HG03457 (cell line): ENCODE measurements around the gene SLC15A1.
"Not testable (repeated sequence)": the region's sequence is repeated elsewhere in the genome, so short reads cannot be mapped to it uniquely, and the experiment has no call there.

Experiments used
- ATAC-seq: cut with Tn5 transposase; IDR thresholded peaks from one replicate; pipeline ENCODE4 v1.9.1; 2021; ENCODE audit warnings: moderate number of reproducible peaks; ENCODE audit not compliant: unreplicated experiment

The SLC15A1 gene

DNA sequence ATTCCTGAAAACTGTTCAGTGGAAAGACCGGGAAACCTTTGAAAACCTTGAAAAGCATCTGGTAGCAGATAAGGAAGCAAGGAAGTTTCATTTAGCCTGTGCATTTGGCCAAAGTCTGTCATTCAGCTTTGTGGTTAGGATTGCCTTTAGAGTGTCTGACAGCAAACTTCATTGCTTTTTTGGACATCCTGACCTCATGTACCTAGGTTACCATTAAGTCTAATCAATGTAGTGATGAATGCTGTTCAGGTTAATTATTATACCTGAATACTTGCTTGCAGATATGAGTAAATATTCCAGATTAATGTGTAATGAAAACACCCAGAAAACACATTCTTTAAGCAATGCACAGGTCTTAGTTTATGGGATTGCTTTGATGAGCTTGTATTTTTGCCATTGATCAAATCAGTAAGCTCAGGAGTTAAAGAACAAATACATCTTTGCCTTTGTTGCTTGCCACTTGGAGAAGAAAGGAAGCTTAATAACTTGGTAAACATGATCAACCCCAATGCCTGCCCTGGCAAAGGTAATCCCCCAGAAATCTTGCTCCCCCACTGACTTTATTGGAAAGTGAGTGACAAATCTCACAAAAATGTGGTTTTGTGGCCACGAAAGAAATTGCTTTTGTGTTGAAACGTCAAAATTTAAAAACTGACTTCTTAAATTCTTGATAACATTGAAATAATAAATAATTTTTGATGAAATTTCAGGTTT is 87.4 kb downstream of the SLC15A1 start:
- no peak for ATAC-seq

DNA sequence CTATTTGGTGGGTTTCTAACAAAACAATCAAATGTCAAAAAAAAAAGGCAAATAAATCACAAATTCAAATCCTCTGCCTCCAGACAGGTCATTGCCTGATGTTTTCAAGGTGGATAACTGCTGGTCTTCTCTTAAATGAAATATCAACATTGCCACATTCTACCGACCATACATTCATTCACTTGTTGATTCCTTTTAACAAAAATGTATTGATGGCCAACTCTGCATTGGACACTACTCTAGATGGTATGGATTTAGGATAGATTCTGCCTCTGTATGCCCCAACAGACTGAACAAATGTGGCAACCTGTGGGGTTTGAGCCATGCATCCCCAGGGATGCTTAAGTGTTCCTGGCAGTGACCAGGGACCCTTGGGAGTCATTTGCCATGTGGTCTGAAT is 88.0 kb downstream of the SLC15A1 start:
- no peak for ATAC-seq

DNA sequence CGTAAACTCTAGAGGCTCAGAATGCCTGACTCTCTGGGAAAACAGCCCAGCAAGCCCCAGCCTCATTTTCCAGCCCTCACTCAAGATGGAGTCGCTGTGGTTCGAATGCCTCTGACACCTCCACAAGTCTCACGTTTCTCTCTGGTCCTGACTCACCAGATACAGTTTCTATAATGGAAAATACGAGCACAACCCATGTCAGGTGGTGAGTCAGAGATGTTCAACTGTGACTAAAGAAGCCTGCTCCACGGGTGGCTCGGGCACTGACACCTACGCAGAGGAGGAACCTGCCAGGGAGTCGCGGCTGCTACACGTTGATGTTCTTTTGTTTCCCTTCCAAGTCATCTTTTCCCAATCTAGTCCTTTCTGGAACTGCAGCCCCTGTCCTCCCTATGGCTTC is 88.4 kb downstream of the SLC15A1 start:
- no peak for ATAC-seq

DNA sequence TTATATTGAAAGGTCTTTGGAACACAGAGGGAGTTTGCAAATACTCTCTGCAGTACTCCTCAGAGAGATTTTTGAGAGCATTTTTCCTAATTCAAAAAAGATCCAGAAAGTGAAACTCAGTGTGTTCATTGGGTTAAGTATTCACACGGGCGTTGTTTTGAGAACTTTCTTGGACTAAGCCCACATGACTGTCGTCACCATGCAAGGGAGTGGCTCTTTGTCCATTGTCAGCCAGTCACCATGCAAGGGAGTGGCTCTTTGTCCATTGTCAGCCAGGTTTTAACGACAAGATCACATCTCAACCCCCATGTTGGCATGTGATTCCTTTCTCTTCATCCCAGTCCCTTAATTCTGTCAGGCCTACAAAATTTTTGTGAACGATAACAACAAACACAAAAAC is 94.3 kb downstream of the SLC15A1 start:
- no peak for ATAC-seq

DNA sequence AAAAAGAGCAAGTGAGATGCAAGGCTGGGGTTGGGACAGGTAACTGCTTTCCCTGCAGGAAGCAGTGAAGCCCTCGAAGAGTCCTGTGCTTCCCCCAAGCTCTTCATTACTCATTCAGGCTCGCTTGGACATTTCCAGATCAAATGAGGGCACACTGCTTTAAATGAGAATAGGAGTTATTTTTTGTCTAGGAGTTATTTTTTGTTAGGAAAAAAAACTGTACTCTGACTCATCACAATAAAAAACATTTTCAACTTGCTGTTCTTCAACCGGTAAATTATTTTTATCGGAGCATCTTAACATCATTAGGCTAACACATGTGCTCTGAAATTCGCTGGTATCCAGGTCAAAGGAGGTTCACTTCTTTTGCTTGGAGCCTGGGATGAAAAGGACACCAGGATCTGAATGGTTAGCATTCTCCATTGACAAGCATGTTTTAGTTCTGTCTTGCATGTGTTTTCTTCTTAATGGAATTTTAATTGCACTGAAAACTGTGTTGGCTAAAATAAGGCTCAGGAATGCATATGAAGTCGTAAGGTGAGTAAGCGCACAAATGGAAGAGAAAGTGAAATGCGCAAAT is 94.9 kb downstream of the SLC15A1 start:
- ATAC-seq = no peak

DNA sequence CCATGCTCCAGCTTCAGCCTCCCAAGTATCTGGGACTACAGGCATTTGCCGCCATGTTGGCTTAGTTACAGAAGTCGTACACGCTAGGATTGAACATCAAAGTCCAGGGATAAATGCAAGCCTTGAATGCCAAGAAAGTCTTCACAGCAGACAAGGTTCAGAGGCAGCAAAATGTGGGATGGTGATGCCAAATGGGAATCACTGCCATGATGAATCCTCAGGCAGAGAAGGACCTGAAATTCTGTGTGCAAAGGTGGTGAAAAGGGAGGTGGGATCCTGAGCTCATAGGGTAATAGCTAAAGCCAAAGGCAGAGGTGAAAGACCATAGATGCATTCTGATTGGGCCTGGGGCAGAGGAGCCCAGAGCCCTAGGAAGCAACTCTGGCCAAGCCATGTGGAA is 96.2 kb downstream of the SLC15A1 start:
- no peak for ATAC-seq

DNA sequence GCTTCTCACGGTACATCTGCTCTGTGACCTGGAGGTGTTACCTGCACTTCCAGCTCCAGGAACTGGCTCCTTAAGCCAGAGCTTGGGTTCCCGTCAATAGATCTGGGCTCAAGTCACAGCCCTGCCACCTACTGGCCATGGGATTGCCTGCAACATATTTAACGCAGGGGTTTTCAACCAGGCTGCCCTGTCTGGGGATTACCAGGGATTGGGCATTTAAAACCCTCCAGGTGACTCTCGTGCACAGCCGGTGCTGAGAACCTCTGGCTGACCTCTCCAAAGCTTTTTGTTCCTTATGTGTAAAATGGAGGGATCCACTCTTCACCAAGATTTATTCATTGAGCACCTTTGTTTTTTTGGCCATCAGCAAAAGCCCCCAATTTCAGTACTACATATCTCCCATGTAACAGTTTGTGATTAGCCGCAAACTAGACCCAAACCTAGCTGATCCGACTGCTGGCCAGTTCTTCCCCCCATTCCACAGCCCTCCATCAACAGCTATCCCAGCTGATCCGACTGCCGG is 98.9 kb downstream of the SLC15A1 start:
- ATAC-seq = peak; percentile 94

DNA sequence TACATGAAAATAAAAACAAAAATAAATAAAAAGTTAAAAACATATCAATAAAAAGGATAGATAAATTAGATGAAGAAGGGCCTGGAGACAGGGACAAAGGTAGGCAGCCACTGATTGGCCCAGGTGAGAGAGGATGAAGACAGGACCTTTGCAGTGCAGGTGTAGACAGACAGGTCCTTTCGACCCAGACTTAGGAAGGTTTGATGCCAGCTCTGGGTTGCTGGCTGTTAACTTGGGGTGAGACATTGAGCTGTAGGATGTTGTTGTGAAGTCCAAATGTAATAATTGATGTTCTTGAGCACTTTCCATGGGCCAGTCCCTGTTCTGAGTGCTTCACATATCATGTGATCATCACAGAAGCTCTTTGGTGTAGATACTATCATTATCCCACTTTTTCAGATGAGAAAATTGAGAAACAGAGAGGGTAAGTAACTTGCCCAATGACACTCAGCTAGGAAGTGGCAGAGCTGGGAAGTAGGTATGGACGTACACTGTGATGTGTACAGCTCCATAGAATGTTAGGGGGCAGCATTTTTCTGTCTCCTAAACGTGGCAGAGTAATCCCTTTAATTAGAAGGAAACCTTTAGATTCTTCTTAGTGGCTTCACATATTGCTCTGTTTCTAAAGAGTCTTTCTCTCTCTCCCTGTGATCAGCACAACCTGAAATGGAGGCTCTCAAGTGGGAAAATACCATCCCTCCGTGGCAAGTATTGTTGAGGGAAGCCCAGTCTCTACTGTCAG is 99.6 kb downstream of the SLC15A1 start:
- ATAC-seq = no peak

DNA sequence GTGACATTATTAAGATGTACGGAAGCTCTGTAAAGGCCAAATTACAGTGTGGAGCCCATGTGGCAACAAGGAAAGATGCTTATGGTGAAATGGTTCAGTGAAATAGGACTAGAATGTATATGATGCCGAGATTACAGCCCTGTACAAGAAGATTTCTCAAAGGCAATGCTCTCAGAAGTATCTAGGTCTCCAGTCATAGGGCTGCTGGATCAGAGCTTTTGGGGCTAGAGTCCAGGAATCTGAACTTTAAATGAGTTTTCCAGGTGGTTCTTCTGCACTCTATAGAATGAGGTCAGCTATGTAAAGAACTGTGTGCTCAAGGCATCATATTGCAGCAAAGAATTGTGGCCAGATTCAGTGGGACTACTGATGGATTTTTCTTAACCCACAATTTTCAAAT is 100.2 kb downstream of the SLC15A1 start:
- no peak for ATAC-seq

DNA sequence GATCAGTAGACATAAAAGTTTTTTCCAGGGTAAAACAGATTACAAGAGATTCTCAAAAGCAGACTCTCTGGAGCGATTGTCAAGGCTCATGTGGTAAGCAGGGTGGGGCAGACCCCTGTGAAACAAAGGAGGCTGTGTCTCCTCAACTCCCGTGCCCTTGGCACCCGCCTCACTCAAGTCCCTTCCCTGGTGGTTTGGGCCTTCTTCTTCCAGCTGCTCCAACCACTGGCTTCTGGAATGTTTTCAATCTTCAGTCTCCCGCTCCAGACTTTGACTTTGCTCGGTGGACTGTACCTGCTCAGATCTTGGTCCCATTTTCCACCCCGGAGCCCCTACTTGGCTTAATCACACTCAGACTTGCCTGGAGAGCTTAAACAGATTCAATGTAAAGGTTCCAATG is 100.7 kb downstream of the SLC15A1 start:
- no peak for ATAC-seq

DNA sequence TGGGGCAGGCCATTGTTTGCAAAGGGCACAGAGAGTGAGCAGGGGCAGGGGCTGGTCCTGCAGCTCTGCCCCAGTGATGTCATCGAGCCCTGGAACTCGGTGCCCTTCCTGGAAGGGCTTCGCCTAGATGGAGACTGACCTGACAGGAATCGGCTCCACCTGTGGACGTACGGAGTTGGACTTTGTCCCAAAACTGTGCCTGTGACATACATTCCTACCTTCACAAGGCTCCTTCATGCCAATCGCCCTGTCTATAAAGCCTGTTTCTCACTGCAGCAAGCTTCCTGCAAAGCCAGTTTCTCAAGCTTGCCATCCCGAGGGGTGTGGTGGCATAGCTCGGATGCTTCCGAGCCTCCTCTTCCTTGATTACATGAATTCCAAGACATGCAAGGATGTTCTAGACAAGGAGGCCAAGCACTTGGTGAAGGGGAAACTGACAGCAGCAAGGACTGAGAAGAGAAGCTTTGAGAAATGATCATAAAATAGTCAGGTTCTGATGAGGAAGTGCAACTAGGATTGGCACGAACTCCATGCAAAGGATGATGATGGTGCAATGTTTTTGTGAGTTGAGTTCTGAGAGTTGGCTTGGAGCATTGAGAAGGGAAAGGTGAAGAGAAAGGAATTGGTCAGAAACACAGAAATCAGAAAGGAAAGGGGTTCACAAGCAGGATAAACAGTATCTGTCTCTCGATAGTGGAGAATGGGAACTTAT is 101.9 kb downstream of the SLC15A1 start:
- no peak for ATAC-seq

DNA sequence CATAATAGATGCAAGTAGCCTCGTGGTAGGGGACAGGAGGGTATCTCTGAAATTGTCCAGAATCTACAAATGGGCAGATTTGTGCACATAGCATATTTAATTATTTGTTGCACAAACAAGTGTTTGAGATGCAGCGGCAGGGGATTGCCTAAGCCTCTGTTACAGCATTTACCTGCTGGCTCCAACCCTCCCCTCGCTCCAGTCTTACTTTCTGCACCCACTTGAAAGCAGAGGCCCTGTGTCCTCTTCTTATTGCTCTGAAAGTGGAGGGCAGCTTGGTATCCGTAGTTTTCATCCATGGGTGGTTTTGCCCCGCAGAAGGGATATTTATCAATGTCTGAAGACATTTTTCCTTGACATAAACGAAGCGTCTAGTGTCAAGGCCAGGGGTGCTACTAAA is 102.6 kb downstream of the SLC15A1 start:
- ATAC-seq = no peak

DNA sequence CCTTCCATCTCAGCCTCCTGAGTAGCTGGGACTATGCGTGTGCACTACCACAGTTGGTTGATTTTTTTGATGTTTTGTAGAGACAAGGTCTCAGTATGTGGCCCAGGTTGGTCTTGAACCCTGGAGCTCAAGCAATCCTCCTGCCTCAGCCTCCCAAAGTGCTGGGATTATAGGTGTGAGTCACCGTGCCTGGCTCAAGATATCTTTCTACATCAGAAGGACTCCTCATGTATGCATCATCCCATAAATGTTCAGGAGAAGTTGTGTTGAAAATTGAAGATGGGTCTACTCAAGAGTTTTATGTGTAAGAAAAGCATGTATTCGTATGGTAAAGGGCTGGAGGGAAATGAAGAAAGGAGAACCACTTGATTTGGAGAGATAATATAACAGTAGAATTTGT is 103.8 kb downstream of the SLC15A1 start:
- ATAC-seq = no peak

DNA sequence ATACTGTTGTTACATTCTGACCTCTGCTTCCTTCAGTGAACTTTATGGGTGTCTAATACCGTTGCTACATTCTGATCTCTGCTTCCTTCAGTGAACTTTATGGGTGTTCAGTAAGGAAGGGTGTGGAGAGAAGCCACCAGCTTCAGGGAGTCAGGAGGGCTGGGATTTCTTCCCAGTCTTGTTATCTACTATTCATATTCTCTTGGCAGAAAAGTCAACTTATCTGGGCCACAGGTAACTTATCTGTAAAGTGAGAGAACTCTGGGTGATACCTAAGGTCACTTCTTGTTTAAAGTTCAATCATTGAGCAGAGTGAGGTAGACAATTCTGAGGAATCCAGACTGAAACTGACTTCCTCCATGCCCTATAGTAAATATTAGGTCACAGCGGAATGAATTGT is 104.3 kb downstream of the SLC15A1 start:
- ATAC-seq = no peak

DNA sequence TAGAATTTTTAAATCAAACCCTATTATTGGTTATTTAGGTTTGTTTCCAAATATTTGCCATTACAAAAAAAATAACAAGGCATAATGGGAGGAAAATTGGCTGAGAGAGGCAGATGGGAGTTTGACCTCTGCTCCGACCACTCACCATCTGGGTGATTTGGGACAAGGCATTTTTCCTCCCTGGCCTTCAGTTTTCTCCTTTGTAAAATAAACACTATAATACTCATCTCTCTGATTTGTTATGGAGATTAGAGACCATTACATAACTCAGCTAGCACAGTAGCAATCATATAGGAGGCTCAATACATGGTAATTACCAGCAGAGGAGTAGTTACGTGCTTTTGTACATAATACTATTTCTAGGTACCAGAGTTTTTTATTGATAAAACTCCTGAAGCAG is 105.4 kb downstream of the SLC15A1 start:
- no peak for ATAC-seq

DNA sequence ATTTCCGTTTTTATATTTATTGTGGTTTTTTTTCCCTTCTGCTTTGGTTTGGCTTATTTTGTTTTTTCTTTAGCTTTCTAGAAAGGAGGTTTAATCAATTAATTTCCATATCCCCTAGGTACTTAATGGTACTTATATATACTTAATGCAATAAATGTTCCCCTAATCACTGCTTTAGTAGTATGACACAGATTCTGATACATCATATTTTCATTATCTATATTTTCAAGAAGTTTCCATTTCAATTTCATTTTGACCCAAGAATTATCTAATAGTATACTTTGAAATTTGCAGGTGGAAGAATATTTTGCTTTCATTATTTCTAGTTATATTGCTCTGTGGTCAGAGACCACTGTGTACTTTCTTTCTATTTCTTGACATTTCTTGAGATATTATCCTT is 109.0 kb downstream of the SLC15A1 start:
- ATAC-seq = no peak

DNA sequence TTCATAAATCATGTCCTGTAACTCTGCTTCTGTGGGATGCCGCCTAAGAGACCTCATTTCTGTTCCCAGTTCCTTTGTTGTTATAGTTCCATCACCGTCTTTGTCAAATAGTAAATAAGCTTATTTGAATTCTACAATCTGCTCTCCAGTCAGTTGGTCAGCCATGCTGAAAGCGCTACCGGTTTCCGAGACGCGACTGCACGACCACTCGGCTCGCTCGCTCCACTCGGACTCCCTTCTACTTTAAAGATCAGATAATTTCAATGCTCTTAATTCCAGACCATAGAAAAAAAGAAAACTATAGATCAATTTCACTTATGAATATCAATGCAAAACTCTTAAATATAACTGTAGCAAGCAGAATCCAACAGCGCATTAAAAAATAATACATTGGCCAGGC is 111.4 kb downstream of the SLC15A1 start:
- ATAC-seq = no peak

DNA sequence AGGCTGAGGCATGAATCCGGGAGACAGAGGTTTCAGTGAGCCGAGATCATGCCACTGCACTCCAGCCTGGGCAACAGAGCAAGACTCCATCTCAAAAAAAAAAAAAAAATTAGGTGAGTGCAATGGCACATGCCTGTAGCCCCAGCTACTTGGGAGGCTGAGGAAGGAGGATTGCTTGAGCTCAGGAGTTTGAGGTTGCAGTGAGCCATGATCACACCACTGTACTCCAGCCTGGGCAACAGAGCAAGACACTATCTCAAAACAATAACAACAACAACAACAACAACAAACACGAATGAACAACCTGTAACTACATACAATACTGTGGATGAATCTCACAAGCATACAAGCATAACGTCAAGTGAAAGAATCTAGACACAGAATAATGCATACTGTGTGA is 112.7 kb downstream of the SLC15A1 start:
- not testable (repeated sequence) for ATAC-seq

DNA sequence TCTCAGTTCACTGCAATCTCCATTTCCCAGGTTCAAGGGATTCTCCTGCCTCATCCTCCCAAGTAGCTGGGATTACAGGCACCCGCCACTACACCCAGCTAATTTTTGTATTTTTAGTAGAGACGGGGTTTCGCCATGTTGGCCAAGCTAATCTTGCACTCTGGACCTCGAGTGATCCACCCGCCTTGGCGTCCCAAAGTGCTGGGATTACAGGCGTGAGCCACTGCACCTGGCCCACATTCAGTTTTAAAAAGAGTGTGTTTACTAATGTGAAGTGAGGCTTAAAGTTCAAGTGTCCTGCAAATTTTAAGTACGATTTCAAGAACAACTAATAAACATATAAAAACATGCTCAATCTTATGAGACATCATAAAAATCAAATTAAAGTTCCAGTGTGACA is 114.1 kb downstream of the SLC15A1 start:
- ATAC-seq = not testable (repeated sequence)
